Neural progenitor cell (in vitro differentiated cells): ENCODE measurements around the gene NAPA.

Source experiments
- EZH2 ChIP-seq: fragments of 200-600 bp; sonication (generic); IDR thresholded peaks from 2 replicates; pipeline ENCODE4 v1.6.1; 2017; ENCODE audit warnings: antibody characterized with exemption, mild to moderate bottlenecking, moderate library complexity
- EZH2phosphoT487 ChIP-seq: fragments of 200-600 bp; sonication (generic); IDR thresholded peaks from 2 replicates; pipeline ENCODE4 v1.6.1; 2017; ENCODE audit warnings: antibody characterized with exemption
- TF ChIP-seq, protein P1 (sequence below): fragments of 200-600 bp; sonication (generic); IDR thresholded peaks from 2 replicates; pipeline ENCODE4 v1.5.1; 2017; ENCODE audit warnings: antibody characterized with exemption, mild to moderate bottlenecking

GRCh38 chr19:47518854-47519253 lies 4.0 kb upstream of the NAPA start:
- TF ChIP-seq, protein P1, sequence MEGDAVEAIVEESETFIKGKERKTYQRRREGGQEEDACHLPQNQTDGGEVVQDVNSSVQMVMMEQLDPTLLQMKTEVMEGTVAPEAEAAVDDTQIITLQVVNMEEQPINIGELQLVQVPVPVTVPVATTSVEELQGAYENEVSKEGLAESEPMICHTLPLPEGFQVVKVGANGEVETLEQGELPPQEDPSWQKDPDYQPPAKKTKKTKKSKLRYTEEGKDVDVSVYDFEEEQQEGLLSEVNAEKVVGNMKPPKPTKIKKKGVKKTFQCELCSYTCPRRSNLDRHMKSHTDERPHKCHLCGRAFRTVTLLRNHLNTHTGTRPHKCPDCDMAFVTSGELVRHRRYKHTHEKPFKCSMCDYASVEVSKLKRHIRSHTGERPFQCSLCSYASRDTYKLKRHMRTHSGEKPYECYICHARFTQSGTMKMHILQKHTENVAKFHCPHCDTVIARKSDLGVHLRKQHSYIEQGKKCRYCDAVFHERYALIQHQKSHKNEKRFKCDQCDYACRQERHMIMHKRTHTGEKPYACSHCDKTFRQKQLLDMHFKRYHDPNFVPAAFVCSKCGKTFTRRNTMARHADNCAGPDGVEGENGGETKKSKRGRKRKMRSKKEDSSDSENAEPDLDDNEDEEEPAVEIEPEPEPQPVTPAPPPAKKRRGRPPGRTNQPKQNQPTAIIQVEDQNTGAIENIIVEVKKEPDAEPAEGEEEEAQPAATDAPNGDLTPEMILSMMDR = no peak
- TF ChIP-seq EZH2phosphoT487 (no peak), EZH2 (no peak)
